Left lobe of liver (tissue), 2 donors: ENCODE results near the gene ANKMY1. TPM values are rescaled to one million over a fixed set of nuclear protein-coding genes. Genes with fewer than 3 reads are reported as not detected.

Experiments used
- ATAC-seq: fragments of 200-7000 bp; cut with Tn5 transposase; one replicate; pipeline ENCODE4 v1.9.1; 2020; ENCODE audit warnings: mild to moderate bottlenecking, moderate library complexity
- DNase-seq: peaks from one replicate; pipeline ENCODE4 v3.0.0-alpha.2; 2020; ENCODE audit warnings: low spot score
- total RNA-seq: library from RNA; stranded (reverse); gene quantifications from one replicate; pipeline ENCODE4 v1.2.1, GENCODE V29; 2021
- donor health status: DM: no; HTN: no; CAD: no; lungs with moderate emphysema.
- donor health status: DM: no; HTN: yes; CAD: no.

The ANKMY1 gene, protein sequence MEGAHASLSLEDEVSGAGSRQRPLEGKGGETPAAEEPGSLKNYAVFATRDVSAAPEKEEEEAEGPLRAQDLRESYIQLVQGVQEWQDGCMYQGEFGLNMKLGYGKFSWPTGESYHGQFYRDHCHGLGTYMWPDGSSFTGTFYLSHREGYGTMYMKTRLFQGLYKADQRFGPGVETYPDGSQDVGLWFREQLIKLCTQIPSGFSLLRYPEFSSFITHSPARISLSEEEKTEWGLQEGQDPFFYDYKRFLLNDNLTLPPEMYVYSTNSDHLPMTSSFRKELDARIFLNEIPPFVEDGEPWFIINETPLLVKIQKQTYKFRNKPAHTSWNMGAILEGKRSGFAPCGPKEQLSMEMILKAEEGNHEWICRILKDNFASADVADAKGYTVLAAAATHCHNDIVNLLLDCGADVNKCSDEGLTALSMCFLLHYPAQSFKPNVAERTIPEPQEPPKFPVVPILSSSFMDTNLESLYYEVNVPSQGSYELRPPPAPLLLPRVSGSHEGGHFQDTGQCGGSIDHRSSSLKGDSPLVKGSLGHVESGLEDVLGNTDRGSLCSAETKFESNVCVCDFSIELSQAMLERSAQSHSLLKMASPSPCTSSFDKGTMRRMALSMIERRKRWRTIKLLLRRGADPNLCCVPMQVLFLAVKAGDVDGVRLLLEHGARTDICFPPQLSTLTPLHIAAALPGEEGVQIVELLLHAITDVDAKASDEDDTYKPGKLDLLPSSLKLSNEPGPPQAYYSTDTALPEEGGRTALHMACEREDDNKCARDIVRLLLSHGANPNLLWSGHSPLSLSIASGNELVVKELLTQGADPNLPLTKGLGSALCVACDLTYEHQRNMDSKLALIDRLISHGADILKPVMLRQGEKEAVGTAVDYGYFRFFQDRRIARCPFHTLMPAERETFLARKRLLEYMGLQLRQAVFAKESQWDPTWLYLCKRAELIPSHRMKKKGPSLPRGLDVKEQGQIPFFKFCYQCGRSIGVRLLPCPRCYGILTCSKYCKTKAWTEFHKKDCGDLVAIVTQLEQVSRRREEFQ
- total RNA-seq, result 13.1 TPM

DNA sequence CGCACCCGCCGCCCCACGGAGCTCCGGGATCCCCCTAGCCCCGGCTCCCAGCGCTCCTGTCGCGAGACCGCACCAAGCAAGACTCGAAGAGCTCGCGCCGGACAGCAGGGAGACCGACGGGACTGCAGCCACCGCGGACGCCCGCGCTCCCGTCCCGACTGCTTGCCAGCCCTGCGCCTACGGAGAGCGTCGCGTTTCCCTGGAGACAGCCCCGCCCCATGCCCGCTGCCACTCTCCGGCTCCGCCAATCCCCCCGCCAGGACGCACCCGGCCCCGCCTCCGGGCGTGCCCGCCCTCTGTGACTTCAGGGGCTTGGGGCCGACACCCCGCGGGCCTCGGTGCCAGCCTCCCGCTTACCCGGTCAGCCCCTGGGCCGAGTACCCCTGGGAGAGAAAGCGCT lies at the start of gene ANKMY1:
ANKMY1 (minus strand) TSS at position 181 of the 400 bp plus-strand sequence. CDS start 653 bp downstream, outside the sequence.
- peak; percentile 65 for DNase-seq
- peak; percentile 15 for ATAC-seq

DNA sequence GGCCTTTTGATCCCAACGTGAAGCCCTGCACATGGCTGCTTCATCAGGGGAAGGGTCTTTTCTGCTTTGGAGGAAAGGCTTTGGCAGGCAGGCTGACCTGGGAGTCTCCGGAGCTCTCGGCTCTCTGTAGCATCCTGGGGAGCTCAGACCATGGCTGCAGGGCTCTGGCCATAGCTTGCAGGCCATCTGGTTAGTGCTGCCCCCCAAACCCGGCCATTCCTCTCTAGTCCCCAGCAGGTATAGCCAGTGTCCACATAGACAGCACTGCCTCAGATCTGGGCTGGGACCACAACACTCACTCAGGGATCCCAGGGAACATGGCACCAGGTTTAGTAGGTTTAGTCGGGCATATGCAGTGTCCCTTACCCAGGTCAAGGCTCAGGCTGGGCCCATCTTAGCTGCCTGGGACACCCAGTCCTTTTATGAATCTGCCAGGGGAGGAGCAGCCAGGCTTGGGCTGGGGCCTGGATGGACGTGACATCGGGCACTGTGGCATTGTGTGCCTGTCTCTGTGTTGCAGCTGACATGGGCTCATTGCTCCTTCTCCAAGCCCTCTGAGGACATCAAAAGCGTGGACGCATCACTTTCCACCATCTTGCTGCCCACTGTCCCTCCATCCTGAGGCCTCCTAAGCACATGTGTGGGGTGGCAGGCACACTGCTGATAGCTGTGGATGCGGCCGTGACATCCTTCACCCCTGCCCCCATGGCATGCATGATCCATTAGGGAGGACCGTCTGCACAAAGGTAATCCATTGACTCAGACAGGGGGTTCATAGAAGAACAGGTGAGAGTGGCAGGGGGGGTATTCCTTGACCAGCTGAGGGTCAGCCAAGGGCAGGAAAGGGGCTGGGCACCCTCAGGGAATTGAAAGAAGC lies 48.3 kb upstream of the ANKMY1 start:
- ATAC-seq, result no peak
- DNase-seq, result no peak

DNA sequence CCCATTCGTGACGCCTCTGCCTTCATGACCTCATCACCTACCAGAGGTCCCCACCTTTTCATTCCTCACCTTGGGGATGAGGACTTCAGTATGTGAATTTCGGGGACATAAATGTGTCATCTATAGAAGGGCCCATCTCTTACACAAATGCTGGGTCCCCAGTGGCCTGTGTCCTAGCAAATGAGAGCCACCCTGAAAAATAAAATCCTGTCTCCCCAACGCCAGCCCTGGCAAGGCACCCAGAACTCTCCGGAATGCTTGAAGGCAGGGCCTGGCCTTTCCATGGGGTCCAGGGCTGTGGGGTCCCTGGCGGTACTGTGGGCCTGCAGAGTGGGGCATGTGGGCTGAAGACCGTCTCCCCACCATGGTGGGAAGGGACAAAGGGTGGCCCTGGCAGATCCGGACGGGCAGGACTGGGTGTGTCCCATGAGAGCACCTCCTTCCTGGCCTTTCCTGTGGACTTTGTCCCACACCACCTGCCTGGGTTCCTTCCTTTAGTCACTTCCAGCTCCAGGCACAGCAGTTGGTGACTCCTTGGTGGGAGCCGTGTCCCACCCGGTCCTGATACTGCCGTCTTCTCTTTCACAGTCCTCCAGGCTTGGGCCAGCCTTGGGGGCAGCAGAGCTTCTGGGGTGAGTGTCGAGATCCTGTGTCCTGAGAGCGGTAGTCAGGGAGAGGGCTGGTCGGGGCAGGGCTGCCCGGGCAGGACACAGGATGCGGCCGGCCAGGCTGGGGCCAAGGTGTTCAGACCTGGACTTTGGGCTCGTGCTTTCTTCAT lies 47.3 kb upstream of the ANKMY1 start:
- ATAC-seq, result no peak
- no peak for DNase-seq

DNA sequence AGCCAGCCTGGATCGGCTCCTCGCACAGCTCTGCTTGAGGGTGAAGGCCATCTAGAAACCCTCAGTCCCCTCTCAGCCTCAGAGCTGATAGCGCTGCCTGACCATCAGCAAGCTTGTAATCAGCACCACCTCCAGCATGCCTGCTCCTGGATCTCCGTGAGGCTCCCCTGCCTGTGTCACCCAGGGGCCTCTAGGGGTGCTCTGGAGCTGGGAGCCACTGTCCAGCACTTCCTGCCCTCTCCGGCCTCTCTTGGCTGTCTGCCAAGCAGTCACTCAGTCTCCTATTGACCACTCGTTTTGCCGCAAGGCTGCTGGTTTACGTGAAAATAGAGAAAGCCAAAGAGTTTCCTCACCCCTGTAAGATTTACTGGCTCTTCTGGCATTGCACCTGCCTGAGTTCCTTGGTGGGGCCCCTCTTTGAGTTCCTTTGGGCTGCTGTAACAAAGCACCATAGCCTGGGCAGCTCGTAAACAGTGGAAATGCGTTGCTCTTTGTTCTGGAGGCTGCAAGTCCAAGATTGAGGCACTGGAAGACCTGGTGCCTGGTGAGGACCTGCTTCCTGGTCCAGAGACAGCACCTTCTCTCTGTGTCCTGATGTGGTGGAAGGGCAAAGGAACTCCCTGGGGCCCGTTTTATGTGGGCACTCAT lies 46.6 kb upstream of the ANKMY1 start:
- ATAC-seq (peak; percentile 95), DNase-seq (peak; percentile 91)

DNA sequence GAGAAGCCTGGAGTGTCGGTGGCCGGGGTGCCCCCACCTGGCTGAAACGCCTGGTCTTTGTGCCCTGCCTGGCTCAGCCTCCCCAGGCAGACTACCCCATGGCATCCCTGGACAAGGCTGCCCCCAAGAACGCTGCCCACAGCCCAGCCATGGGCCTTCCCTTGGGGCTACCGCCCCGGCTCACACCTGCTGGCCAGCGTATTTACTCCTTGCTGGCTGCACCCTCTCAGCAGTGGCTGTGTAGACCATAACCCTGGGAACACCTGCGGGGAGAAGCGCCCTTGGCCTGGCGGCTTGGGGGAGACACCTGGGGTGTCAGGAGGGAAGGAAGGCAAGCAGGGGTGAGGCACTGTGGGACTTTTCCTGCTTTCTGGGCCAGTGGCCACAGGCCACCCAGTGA lies 46.1 kb upstream of the ANKMY1 start:
- DNase-seq, result peak; percentile 46
- peak; percentile 3 for ATAC-seq

DNA sequence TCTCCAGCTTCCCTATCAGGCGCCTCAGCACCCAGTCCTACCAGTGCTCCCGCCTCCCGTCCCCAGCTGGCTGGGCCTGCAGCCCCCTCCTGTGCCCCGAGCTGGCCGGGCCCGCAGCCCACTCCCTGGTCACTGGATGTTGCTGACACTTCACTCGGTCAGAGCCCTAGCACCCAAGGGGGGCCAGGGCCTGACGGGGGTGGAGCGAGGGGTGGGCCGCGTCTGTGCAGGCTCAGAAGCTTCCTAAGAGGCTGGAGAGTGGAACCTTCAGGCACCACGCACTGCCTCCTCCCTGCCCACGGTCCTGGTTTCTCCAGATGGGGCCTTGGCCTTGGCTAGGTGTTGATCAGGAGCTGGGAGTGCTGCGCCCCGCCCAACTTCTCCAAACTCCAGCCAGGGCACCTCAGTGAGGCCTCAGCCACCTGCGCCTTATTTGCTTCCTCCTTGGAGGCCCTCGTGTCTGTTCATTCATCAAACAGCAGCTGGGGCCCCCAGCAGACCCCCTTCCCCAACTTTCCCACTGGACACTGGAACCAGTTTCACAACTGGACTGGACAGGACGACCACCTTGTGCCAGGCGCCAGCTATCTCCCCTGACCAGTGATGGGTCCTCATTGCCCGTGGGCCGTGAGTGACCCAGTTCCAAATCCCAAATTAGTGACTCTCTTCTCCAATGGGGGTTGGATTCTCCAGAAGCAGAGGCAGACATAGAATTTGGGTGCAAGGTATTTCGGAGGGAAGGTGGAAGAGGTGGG lies 45.5 kb upstream of the ANKMY1 start:
- ATAC-seq (no peak), DNase-seq (peak; percentile 41)

DNA sequence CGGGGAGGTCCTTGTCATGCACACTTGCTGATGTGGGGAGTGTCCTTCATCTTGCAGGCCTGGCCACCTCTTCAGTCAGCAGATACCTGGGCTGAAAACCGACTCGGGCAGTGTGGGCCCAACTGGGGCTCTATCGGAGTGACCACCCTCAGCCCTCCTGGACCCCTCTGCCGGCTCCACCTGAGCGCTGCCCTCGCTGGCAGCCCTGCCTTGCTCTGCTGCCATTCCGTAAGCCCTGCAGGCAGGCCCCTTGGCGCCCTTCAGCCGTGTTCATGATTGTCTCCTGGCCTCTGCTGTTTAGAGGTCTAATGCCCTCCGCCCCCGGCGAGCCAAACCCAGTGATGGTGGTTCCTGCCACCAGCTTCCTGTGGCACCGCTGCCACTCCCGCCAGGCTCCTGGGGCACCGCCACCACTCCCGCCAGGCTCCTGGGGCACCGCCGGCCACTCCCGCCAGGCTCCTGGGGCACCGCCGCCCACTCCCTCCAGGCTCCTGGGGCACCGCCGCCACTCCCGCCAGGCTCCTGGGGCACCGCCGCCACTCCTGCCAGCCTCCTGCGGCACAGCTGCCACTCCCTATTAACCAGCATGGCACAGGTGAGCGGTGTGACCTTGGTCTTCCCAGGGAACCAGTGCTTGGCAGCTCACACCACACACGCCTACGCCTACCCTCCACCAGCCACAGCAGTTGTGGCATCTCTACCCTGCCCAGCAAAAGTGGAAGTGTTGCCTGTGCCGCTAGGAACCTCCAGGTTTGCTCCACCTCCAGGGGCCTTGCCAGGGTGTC lies 44.7 kb upstream of the ANKMY1 start:
- ATAC-seq (no peak), DNase-seq (peak; percentile 41)

DNA sequence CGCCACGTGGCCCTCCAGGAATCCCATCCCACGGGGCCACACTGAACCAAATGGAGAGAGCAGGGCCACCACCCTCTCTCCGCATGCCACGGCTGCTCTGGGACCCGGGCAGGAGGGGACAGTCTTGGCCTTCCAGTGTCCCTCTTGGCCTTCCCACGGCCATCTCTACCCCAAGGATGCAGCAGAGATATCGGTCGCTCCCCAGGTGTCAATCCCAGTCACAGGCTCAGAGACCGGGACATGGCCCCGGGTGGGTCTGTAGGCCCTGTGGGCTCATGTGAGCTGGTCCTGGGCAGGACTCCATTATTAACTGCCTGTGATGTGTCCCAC lies 44.0 kb upstream of the ANKMY1 start:
- no peak for ATAC-seq
- DNase-seq, result peak; percentile 38

DNA sequence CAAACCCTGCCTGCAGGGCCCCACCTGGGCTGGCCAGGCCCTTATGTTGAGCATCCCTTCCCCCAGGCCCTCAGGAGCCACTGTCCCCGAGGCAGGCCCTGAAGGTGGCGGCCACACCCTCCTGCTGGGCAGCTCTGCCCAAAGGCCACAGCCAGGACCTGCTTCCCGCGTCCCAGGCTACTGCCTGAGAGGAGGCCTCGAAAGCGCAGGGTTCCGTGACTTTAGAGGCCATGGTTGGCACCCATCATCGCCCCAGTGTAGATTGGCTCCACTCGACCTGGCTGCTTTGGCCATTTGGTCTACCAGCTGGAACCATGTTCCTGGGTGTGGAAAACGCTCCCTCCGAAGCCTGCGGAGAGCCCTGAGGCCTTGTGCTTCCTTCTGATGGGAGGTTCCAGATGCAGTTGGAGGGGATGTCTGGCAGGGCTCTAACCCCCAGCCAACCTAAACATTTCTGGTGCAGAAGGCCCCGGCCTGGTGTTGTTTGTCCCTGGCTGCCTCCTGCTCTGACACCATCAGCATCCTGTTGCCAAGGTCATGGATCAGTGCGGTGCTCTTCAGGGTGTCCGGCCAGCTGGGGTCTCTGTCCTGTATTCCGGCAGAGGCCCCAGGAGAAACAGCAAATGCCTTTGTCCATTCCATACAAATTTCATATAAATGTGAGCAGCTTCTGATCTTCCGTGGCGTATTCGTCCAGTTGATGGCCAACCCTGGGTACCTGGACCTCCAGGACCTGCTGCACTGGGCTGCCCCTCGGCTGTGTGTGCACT lies 43.5 kb upstream of the ANKMY1 start:
- no peak for ATAC-seq
- DNase-seq, result no peak

DNA sequence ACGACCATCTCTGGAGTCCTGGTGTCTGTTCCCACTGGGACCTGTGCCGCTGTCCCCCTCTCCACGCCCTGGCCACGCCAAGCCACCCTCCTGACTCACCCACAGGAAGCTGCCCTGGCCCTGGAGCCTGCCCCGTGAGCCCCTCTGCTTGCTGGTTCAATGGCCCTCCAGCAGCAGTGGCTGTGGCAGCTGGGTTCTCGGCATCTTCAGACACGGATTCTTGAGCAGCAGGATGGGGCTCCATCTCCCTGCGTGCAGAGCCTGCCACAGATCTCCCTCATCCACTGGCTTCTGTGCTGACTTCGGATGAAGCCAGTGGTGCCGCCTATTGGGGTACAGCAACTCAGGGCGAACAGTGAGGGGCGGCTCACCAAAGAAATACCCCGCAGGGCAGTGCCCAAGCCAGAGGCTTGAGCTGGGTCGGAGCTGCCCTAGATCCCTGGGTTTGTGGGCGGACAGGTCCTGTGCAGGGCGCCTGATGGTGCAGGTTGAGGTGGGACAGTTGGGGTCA lies 42.7 kb upstream of the ANKMY1 start:
- ATAC-seq (no peak), DNase-seq (peak; percentile 39)

DNA sequence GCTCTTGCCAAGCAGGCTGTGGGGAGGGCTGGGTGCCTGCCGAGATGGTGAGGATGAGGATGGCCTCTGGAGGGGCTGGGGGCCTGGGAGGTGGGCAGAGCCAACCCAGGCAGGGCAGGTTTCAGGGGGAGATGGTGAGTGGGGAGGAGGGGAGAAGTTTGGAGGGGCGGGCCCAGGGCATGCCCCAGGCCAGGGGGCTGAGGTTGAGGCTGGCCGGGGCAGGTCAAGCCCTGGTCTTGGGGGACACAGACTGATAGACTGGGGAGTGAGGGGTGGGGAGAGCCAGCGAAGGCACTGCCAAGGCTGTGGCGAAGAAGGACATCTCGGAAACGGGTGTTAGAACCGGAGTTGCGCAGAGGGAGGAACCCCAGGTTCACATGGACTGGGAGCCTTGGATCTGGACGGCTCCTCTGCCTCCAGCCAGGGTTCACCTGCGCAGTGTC lies 41.4 kb upstream of the ANKMY1 start:
- ATAC-seq (no peak), DNase-seq (peak; percentile 33)

DNA sequence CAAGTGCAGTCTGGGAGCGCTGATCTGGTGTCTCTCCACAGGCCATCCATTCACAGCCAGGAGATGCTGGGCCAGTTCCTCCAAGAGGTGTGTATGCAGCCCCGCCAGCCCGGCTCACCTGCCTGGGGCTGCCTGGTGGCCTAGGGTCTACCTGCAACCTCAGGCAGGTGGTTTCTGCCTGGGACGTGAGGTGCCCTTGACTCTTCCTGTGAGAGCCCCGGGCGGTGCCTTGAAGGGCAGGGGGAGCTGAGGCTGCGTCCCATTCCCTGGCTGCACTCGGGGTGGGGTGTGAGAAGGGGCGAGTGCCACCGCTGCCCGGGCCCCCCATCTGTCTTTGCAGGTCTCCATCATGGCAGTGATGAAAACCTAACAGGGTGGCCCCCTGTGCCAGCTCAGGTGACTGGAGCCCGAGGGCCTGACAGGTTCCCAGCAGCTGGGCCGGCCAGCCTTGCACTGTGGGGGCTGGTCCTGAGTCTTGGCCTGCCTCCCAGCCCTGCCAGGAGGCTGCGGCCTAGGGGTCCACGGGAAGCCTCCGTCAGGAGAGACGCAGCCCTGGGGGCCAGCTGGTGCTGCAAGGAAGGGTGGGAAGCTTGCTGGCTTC lies 40.6 kb upstream of the ANKMY1 start:
- ATAC-seq (no peak), DNase-seq (peak; percentile 42)

DNA sequence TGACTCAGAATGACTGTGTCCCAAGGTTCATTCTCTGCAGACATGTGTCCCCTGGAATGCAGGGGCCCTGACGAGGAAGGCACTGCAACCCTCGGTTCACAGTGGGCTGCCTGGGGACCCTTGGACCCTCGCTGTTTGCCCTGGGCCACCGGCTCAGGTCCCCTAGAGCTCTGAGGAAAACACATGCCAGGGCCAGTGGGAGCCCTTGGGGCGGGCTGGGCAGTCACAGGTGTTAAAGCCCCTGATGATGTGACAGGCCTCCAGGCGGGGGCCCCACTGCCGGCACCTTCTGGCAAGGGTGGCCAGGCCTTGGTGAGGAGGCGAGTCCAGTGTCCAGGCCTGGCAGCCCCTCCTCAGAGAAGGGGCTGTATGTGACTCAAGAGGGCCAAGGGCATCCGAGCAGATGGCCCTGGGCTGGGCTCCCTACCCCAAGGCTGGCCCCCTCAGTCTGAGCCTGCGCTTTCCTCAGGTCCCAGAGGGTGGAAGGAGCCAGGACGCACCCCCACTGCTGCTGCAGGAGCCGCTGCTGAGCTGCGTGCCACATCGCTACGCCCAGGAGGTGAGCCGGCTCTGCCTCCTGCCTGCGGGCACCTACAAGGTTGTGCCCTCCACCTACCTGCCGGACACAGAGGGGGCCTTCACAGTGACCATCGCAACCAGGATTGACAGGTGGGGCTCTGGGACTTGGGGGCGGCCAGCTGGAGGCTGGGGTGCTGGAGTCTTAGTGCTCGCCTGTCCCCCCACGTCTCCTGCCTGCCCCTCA lies 39.8 kb upstream of the ANKMY1 start:
- peak; percentile 43 for DNase-seq
- no peak for ATAC-seq

DNA sequence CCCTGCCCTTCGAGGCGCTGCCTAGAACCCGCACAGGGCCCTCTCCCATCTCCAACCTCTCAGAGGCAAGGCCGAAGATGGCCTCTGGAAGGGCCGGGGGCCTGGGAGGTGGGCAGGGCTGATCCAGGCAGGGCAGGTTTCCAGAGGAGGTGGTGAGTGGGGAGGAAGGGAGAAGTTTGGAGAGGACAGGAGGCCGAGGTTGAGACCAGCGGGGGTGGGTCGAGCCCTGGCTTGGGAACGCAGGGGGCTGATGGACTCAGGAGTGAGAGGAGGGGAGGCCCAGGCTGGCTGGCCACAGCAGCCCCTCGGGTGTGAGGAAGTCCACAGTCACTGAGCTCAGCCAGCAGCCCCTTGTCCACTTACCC lies 39.2 kb upstream of the ANKMY1 start:
- ATAC-seq, result no peak
- DNase-seq, result peak; percentile 44

DNA sequence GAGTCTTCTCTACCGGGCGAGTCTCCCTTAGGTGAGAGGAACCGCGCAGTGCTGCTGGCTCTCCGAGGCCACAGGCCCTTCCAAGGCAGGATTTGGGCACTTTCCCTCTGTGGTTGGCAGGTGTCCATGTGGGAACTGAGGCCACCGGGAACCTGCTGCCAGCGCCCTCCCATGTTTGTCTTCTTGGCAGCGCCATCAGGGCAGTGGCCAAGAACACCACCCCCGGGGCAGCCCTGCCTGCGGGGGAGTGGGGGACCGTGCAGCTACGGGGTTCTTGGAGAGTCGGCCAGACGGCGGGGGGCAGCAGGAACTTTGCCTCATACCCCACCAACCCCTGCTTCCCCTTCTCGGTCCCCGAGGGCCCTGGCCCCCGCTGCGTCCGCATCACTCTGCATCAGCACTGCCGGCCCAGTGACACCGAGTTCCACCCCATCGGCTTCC lies 38.7 kb upstream of the ANKMY1 start:
- peak; percentile 90 for DNase-seq
- ATAC-seq, result peak; percentile 82

DNA sequence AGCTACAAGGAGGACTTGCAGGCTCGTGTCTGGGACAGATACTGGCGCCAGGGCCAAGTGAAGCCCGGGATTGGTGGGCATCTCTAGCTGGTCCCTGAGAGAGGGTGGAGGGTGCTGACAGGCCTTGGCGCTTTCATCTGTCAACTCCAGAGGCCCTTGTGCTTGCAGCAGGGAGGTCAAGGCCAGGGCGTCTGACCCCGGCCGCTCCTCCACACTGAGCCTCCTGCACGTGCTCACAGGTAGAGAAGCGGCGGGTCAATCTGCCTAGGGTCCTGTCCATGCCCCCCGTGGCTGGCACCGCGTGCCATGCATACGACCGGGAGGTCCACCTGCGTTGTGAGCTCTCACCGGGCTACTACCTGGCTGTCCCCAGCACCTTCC lies 38.3 kb upstream of the ANKMY1 start:
- DNase-seq (peak; percentile 51), ATAC-seq (peak; percentile 15)
